IPS DF 6.9 (cell line): ENCODE data around the gene CC2D2A.

Experiments used
- DNase-seq: peaks from one replicate; pipeline ENCODE4 v3.0.0-alpha.2; 2013; ENCODE audit warnings: low read depth, low spot score
- H3K27ac ChIP-seq: one replicate; pipeline ENCODE4 v1.5.1; 2013; ENCODE audit warnings: low read length, control low read depth
- H3K27me3 ChIP-seq: 2 replicates; pipeline ENCODE4 v1.6.1; 2013; ENCODE audit warnings: mild to moderate bottlenecking, low read length; ENCODE audit not compliant: control insufficient read depth, insufficient read depth
- H3K36me3 ChIP-seq: 2 replicates; pipeline ENCODE4 v1.6.1; 2013; ENCODE audit warnings: low read length; ENCODE audit not compliant: control insufficient read depth, insufficient read depth
- H3K4me1 ChIP-seq: 2 replicates; pipeline ENCODE4 v1.6.1; 2013; ENCODE audit warnings: low read length; ENCODE audit not compliant: control insufficient read depth, insufficient read depth
- H3K4me3 ChIP-seq: 2 replicates; pipeline ENCODE4 v1.5.1; 2013; ENCODE audit warnings: mild to moderate bottlenecking, low read length
- H3K9me3 ChIP-seq: 2 replicates; pipeline ENCODE4 v1.6.1; 2013; ENCODE audit warnings: low read length, inconsistent platforms; ENCODE audit not compliant: control insufficient read depth, insufficient read depth
- WGBS: extraction: QIAGEN DNeasy Blood & Tissue Kit; methylation state at CpG from one replicate; pipeline ENCODE4 v1.1.7; 2013; ENCODE audit warnings: mixed read lengths, missing lambda C conversion rate; ENCODE audit not compliant: insufficient read length, insufficient coverage; 5-methylcytosine and 5-hydroxymethylcytosine counted together

Gene CC2D2A

DNA sequence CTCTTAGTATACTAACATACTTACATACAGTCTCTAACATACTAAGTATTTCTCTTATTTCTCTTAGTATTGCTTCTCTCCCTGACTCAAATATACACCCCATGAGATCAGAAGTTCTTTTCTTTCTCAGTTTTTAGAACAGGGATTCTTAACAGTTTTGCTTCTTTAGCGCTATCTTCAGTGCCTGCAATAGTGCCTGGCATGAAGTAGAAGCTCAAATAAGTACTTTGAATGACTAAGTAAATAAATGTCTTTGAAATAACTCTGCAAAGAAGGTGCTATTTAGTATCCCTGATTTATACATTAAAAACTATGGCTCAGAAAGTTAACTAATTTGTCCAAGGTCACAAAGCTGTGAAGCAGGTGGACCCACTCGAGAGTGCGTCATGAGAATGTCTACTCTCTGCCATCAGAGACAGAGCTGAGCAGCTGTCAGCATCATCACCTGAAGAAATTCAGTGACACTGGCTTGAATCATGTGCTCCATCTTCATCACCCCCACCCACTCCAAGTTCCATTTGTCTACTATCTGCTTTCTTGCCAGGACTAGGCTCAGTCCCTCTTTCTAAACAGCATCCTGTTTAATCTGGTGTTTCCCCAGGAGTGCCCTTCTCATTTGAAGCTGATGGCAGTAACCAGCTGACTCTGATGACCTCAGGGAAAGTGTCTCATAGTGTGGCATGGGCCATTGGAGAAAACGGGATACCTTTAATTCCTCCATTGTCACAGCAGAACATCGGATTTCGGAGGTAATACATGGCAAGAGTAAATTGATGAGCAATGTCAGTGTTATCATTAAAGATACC, 83.1 kb downstream of the CC2D2A start:
- H3K36me3 ChIP-seq = no peaks in the 10 kb centered on the region
- DNase-seq = no peak
- no peaks in the 10 kb centered on the region for H3K9me3 ChIP-seq
- H3K4me1 ChIP-seq = no peaks in the 10 kb centered on the region
- no peak overlapping the region for H3K27ac ChIP-seq
- no peaks in the 10 kb centered on the region for H3K27me3 ChIP-seq
- WGBS = no CpG with 5 or more reads among the region's 6 CpGs
- no peak overlapping the region for H3K4me3 ChIP-seq

DNA sequence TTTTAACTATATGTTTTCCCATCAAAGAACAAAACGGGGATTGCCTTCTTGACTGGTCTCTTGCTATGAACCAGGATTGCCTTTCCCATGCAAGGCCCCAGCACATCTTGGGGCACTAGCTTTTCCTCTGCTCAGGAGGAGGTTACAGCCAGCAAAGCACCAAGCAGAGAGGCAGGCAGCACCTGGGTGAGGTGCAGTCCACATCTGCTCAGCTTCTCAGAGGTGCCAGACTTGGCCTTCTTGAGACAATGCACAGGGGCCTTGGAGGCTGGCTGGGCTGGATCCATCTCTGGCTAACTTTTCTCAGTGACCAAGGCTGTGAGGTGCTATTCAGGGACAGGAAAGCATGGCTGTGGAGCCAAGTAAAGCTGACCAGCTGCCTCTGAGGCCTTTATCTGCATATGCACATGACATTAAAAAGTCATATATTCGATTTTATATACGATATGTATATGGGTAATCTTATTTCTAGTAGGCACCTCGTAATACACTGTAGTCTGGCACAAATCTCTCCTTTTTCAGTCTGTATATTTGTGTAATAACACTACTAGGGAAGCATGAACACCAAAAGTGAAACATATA, 86.9 kb downstream of the CC2D2A start:
- no peaks in the 10 kb centered on the region for H3K4me1 ChIP-seq
- no CpG with 5 or more reads among the region's 4 CpGs for WGBS
- H3K4me3 ChIP-seq = no peak overlapping the region
- DNase-seq = no peak
- no peaks in the 10 kb centered on the region for H3K9me3 ChIP-seq
- H3K27ac ChIP-seq = no peak overlapping the region
- H3K36me3 ChIP-seq = no peaks in the 10 kb centered on the region
- no peaks in the 10 kb centered on the region for H3K27me3 ChIP-seq

DNA sequence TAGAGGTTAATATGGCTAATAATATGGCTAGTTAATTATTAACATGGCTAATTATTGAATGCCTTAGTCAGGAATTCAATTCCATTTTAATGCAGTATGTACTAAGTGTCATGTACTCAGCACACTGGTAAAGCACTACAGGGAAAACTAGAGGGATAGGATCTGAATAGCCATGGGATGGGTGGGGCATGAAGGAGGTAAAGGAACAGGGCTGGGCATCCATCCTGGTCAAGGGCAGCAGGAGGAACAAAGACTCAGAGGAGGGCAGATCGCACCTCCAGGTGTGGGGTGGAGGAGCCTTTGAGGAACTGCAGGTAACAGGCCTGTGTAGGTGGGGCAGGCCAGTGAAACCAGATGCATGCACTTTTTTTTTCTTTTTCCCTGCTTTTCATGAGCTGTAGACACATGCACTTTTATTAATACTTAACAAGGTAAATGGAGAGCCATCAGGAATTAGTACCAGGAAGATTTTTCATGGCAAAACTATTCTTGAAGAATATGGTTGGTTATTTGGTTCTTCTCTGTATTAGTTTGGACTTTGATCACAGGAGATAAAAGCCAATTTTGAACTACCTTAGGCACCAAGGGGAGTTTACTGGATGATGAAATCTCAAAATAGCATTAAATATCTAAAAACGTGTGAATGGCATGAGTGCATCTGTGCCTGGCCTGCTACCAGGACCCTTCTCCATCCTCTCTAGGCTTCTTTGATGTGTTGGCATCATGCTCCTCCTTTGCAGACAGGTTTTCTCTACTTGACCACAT, 88.3 kb downstream of the CC2D2A start:
- H3K4me1 ChIP-seq = no peaks in the 10 kb centered on the region
- H3K36me3 ChIP-seq = no peaks in the 10 kb centered on the region
- no peaks in the 10 kb centered on the region for H3K27me3 ChIP-seq
- no peaks in the 10 kb centered on the region for H3K9me3 ChIP-seq
- no peak overlapping the region for H3K4me3 ChIP-seq
- no peak for DNase-seq
- no peak overlapping the region for H3K27ac ChIP-seq
- no CpG with 5 or more reads among the region's 2 CpGs for WGBS

DNA sequence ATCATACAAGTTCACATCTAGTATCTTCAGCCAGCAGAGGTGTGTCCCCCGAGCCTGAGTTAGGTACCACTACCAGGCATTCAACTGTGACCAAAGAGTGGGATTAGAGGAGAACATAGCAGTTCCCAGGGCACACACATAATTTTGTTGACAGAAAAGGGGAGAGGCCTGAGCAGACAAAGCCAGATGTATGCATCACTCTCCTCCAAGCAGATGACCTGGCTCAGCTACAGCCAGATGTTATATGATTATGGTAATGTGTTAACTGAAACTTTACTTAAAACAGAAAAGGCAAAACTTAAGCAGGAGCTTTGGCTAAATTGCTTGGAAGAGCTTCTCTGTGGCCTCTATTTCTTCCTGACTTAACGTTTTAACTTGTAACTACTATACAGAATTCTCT, 88.9 kb downstream of the CC2D2A start:
- H3K4me1 ChIP-seq = no peaks in the 10 kb centered on the region
- no peak overlapping the region for H3K4me3 ChIP-seq
- H3K27ac ChIP-seq = no peak overlapping the region
- no peaks in the 10 kb centered on the region for H3K36me3 ChIP-seq
- no peak for DNase-seq
- no peaks in the 10 kb centered on the region for H3K27me3 ChIP-seq
- H3K9me3 ChIP-seq = no peaks in the 10 kb centered on the region
- WGBS = no CpG with 5 or more reads among the region's 2 CpGs

DNA sequence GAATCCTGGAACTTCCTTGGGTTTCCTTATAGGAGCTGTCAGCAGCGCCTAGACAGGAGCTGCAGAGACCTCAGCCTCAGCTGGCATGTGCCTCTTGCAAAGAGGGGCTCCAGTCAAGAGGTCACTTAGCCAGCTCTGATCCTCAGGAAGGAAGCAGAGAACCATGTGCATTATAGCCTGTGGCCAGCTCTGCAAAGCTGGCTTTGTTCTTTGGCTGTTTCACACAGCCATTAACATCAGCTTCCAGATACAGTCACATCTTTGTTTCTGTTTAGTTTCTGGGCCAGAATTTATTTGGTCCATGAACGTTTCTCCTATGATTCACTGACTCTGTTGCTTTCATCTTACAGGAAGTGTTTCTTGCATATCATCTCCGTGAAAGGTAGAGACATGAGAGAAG, 92.4 kb downstream of the CC2D2A start:
- Histone ChIP-seq H3K4me3 (no peak overlapping the region), H3K9me3 (no peaks in the 10 kb centered on the region), H3K36me3 (no peaks in the 10 kb centered on the region), H3K27ac (no peak overlapping the region), H3K27me3 (no peaks in the 10 kb centered on the region), H3K4me1 (no peaks in the 10 kb centered on the region)
- WGBS = no CpG with 5 or more reads among the region's 3 CpGs
- DNase-seq = no peak

DNA sequence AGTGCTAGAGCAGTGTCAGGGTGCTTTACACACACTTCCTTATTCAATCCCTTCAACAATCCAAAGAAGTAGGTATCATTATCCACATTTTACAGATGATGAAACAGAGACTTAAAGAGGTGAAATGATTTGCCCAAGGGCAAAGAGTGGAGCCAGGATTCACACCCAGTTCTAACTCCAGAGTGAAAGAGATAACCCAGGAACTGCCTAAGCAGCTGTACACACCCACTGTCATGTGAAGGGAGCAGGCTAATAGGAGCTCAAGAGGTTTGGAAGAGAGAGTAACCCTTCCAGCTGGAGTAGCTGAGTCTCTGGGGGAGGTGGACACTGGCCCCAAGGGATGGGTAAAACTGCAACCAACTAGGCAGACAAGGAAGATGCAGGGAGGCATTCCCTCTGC, 92.9 kb downstream of the CC2D2A start:
- Histone ChIP-seq H3K9me3 (no peaks in the 10 kb centered on the region), H3K27me3 (no peaks in the 10 kb centered on the region), H3K4me1 (no peaks in the 10 kb centered on the region), H3K36me3 (no peaks in the 10 kb centered on the region), H3K27ac (no peak overlapping the region), H3K4me3 (no peak overlapping the region)
- DNase-seq = no peak

DNA sequence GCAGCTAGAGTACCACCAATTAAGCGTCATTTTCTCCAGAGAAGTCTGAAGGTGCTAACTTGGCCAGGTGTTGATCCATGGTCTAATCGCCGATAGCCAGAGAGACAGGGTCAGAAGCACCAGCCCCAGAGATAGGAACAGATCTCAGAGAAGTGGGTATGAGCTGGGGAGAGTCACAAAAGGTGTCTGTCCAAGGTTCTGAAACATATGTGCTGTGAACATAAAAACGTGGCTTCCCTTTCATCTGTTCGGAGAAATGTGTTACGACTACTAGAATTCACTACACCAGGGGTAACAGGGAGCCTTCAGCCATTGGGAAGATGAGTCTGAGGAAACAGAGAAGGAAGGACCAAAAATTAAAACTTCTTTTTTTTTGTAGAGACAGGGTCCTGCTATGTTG, 94.2 kb downstream of the CC2D2A start:
- WGBS = no CpG with 5 or more reads among the region's 6 CpGs
- H3K9me3 ChIP-seq = no peaks in the 10 kb centered on the region
- no peaks in the 10 kb centered on the region for H3K27me3 ChIP-seq
- no peak overlapping the region for H3K27ac ChIP-seq
- no peak for DNase-seq
- H3K4me3 ChIP-seq = no peak overlapping the region
- no peaks in the 10 kb centered on the region for H3K4me1 ChIP-seq
- H3K36me3 ChIP-seq = no peaks in the 10 kb centered on the region

DNA sequence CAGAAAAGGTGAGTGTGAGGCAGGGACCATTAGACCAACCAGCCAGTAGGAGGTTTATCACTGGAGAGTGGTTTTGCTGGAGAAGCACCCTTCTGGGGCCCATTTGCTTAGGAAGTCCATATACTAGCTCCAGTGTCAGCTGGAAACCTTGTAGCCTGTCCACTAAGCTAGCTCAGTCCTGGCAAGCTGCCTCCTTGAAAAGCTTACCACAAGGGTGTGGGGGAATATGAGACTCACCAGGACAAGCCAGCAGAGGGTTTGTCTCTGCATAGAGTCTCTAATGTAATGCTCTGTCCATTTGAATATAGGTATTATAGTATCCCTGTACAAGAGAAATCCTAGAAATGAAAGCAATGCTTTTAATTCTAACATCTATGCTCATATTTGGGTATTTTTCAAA, 99.1 kb downstream of the CC2D2A start:
- H3K27me3 ChIP-seq = no peaks in the 10 kb centered on the region
- no peak for DNase-seq
- H3K9me3 ChIP-seq = no peaks in the 10 kb centered on the region
- no peak overlapping the region for H3K27ac ChIP-seq
- no peaks in the 10 kb centered on the region for H3K4me1 ChIP-seq
- no peaks in the 10 kb centered on the region for H3K36me3 ChIP-seq
- H3K4me3 ChIP-seq = no peak overlapping the region

DNA sequence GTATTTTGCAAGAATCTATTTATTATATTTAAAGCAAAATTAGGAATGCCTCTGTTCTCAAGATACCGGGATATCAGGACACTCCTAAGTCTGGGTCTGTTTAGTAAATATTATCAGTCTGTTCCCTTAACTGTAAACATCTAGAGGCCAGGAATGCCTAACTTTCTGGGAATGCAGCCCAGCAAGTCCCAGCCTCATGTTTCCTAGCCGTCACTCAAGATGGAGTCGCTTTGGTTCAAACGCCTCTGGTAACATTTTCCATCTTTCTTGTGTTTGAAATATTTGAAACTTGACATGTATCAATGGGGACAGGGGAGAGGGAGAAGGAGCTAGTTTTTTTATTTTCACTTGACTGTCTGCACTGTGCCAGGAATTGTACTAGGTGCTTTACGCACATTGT, 100.1 kb downstream of the CC2D2A start:
- DNase-seq = no peak
- no peak overlapping the region for H3K4me3 ChIP-seq
- no peaks in the 10 kb centered on the region for H3K36me3 ChIP-seq
- no peaks in the 10 kb centered on the region for H3K4me1 ChIP-seq
- no CpG with 5 or more reads among the region's 5 CpGs for WGBS
- H3K9me3 ChIP-seq = no peaks in the 10 kb centered on the region
- H3K27me3 ChIP-seq = no peaks in the 10 kb centered on the region
- no peak overlapping the region for H3K27ac ChIP-seq

DNA sequence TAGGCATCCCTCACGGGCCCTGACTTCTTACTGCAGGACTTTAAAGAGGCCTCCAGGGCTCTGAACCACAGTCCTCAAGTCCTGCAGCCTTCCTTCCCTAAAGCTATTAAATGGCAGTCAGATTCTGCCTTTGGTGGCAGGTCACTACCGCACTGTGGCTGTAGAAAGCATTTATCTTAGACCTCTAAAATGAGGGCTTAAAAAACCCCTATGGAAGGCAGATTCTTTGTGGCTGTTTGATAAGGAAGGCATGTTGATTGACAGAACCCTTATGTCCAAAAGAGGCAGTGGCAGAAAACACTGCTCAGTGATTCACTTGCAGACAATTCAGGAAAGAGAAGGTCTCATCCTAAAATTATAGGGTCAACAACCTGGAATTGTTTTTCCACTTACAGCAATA, 106.3 kb downstream of the CC2D2A start:
- Histone ChIP-seq H3K36me3 (no peaks in the 10 kb centered on the region), H3K9me3 (no peaks in the 10 kb centered on the region), H3K4me3 (no peak overlapping the region), H3K27ac (no peak overlapping the region), H3K27me3 (no peaks in the 10 kb centered on the region), H3K4me1 (no peaks in the 10 kb centered on the region)
- no peak for DNase-seq
- WGBS = no CpG with 5 or more reads among the region's 2 CpGs

DNA sequence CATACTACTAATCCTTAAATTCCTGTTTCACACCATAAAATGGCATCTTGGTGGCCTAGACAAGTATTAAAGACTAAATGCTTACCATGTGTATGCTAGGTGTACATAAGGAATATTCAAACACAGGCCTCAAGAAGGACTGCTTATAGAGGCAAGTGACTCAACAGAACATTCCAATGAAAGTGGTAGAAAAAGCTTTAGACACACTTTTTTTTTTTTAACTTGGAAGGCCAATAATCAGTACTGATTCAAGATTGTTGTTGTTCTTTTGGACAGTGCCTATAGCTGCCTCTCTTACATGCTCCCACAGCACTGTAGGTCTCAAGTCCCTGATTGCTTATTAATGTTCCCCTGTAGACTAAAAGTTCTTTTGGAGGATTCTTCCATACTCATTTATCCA, 107.8 kb downstream of the CC2D2A start:
- Histone ChIP-seq H3K27ac (no peak overlapping the region), H3K4me3 (no peak overlapping the region), H3K36me3 (no peaks in the 10 kb centered on the region), H3K4me1 (no peaks in the 10 kb centered on the region), H3K9me3 (no peaks in the 10 kb centered on the region), H3K27me3 (no peaks in the 10 kb centered on the region)
- DNase-seq = no peak
